GM12875 (cell line): ENCODE data around the gene OSGIN1.

Experiments
- H3K4me3 ChIP-seq: one replicate; pipeline ENCODE4 v1.5.1; 2011; ENCODE audit warnings: low read depth, low read length, control low read depth
- CTCF ChIP-seq: IDR thresholded peaks from 2 replicates; pipeline ENCODE4 v1.5.1; 2011; ENCODE audit warnings: low read depth, mild to moderate bottlenecking, control low read depth, inconsistent platforms, low read length, moderate library complexity, borderline replicate concordance; ENCODE audit not compliant: insufficient read depth

OSGIN1 gene

GRCh38 chr16:84009282-84009681, 56.2 kb downstream of the OSGIN1 start:
- H3K4me3 ChIP-seq: no peak overlapping the region
- no peak for TF ChIP-seq CTCF

GRCh38 chr16:84013787-84014569, 60.9 kb downstream of the OSGIN1 start:
- no peak overlapping the region for H3K4me3 ChIP-seq

GRCh38 chr16:84014570-84015327, 61.7 kb downstream of the OSGIN1 start:
- no peak overlapping the region for H3K4me3 ChIP-seq
- TF ChIP-seq CTCF: no peak

More at GRCh38 chr16:84013787-84014569, 60.9 kb downstream of the OSGIN1 start:
- TF ChIP-seq CTCF: no peak

- H3K4me3 ChIP-seq: no peak overlapping the region
- TF ChIP-seq CTCF: no peak
Observed at GRCh38 chr16:84015399-84015798, 62.4 kb downstream of the OSGIN1 start.
